Mucosa of descending colon (tissue), 3 donors: ENCODE data around the gene MYO18B. TPM values are rescaled to one million over a fixed set of nuclear protein-coding genes. Genes with fewer than 3 reads are reported as not detected.

ENCODE experiments used
- ATAC-seq: fragments of 200-7000 bp; cut with Tn5 transposase; one replicate; pipeline ENCODE4 v1.9.1; 2020; ENCODE audit warnings: mild to moderate bottlenecking, moderate library complexity
- DNase-seq, 3 donors: peaks; one replicate each; pipeline ENCODE4 v3.0.0-alpha.2; 2020
- H3K36me3 ChIP-seq: fragments of 200-600 bp; one replicate; pipeline ENCODE4 v1.8.0; 2021; ENCODE audit warnings: low read depth, mild to moderate bottlenecking
- H3K4me1 ChIP-seq: fragments of 200-600 bp; one replicate; pipeline ENCODE4 v1.8.0; 2021; ENCODE audit warnings: low read depth, mild to moderate bottlenecking
- H3K4me3 ChIP-seq: fragments of 200-600 bp; one replicate; pipeline ENCODE4 v1.8.0; 2021; ENCODE audit warnings: mild to moderate bottlenecking
- H3K9me3 ChIP-seq: fragments of 200-600 bp; one replicate; pipeline ENCODE4 v1.8.0; 2021; ENCODE audit warnings: mild to moderate bottlenecking
- CTCF ChIP-seq: fragments of 200-600 bp; IDR thresholded peaks from one replicate; pipeline ENCODE4 v1.8.0; 2022; ENCODE audit warnings: antibody characterized with exemption, mild to moderate bottlenecking
- intact Hi-C, 2 donors: fragments of 100-400 bp; cut with DNase I in 1 of 2; cut with micrococcal nuclease in 1 of 2; formaldehyde crosslinking; loops; one replicate each; pipeline versions ENCODE4 v1.11.0 to v1.11.1; 2022; cut with DNase I, micrococcal nuclease
- total RNA-seq, 3 donors: library from RNA; stranded (reverse); fragmentation: NEBNext Ultra II Directional in 2 of 3; extraction: Animal tissue kit (Norgen Biotek cat#: 25700) in 2 of 3; gene quantifications; one replicate each; pipeline versions ENCODE4 v1.2.1 to v1.2.4, GENCODE V29; 2021 to 2023
- donor health status: DM: no; HTN: no; CAD: no; lungs with moderate emphysema.
- donor health status: DM: no; HTN: no; CAD: no.
- donor health status: DM: no; HTN: yes; CAD: no.

MYO18B gene
- total RNA-seq, 3 donors from 2014 or later = 0.03 to 0.17 (median 0.12) TPM

GRCh38 chr22:25709758-25710157 is 32.2 kb upstream of the MYO18B start:
- Histone ChIP-seq H3K9me3 (no peaks in the 10 kb centered on the region), H3K4me3 (no peak overlapping the region), H3K4me1 (no peaks in the 10 kb centered on the region), H3K36me3 (no peaks in the 10 kb centered on the region)
- DNase-seq (no peak), ATAC-seq (no peak)
- intact Hi-C loops = no loop called here
- TF ChIP-seq CTCF = no peak

- Histone ChIP-seq H3K36me3 (no peaks in the 10 kb centered on the region), H3K4me3 (no peak overlapping the region), H3K9me3 (no peaks in the 10 kb centered on the region), H3K4me1 (no peaks in the 10 kb centered on the region)
- ATAC-seq (no peak), DNase-seq (no peak)
- no peak for TF ChIP-seq CTCF
- intact Hi-C loops = no loop called here
Observed at GRCh38 chr22:25710501-25710900, 31.5 kb upstream of the MYO18B start.

- no peak for TF ChIP-seq CTCF
- Histone ChIP-seq H3K4me3 (no peak overlapping the region), H3K4me1 (no peaks in the 10 kb centered on the region), H3K36me3 (no peaks in the 10 kb centered on the region), H3K9me3 (no peaks in the 10 kb centered on the region)
- no peak for DNase-seq
- no peak for ATAC-seq
- intact Hi-C loops = no loop called here
Observed at GRCh38 chr22:25711491-25711890, 30.5 kb upstream of the MYO18B start.

- no peak for TF ChIP-seq CTCF
- no peak overlapping the region for H3K4me3 ChIP-seq
- no peaks in the 10 kb centered on the region for H3K36me3 ChIP-seq
- ATAC-seq (no peak), DNase-seq (no peak)
- intact Hi-C loops = no loop called here
- H3K9me3 ChIP-seq = no peaks in the 10 kb centered on the region
- no peaks in the 10 kb centered on the region for H3K4me1 ChIP-seq
Observed at GRCh38 chr22:25712661-25713400, 29.2 kb upstream of the MYO18B start.

- ATAC-seq = no peak
Observed at GRCh38 chr22:25714070-25714469, 27.9 kb upstream of the MYO18B start.

More at GRCh38 chr22:25714070-25714469, 27.9 kb upstream of the MYO18B start:
- intact Hi-C loops = no loop called here
- Histone ChIP-seq H3K4me1 (no peaks in the 10 kb centered on the region), H3K4me3 (no peak overlapping the region), H3K36me3 (no peaks in the 10 kb centered on the region), H3K9me3 (no peaks in the 10 kb centered on the region)
- no peak for DNase-seq
- no peak for TF ChIP-seq CTCF
